Stimulated activated CD8-positive, alpha-beta memory T cell treated with anti-CD3 and anti-CD28 coated beads, Interleukin-12 subunit alpha, Interleukin-12 subunit beta, amount 100 ng/mL, for 4 hours (primary cell): ENCODE results near the gene RBM20.
"Not testable (repeated sequence)": the region's sequence is repeated elsewhere in the genome, so short reads cannot be mapped to it uniquely, and the experiment has no call there.

Experiments
- DNase-seq: peaks from one replicate; pipeline ENCODE4 v3.0.0-alpha.2; 2020; ENCODE audit warnings: low read depth

The RBM20 gene

DNA sequence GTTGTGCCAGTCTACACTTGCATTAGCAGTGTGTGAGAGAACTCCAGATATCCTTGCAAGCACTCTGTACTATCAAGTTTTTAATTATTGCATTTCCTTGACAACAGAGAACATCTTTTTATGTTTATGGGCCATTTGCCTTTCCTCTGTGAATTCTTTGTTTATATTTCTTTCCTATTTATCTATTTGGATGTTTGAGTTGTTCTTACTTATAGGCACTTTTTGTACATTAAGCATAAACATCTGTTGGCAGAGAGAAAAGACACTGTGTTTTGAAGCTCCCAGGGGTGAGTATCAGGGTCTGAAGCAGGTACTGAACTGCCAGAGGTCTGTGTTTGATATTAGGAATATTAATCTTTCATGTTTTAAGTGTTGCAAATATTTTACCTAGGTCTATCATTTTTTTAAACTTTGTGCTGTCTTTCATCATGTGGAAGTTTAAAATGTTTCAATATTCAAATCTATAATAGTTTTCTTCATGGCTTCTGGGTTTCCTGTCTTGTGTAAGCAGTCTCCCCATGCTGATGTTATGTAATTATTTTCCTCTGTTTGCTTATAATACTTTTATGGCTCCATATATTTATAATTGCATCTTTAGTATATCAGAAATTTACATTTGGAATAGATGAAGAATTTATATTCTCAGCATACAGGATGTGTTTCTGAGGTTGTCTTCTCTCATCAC, 209.9 kb downstream of the RBM20 start:
- no peak for DNase-seq

DNA sequence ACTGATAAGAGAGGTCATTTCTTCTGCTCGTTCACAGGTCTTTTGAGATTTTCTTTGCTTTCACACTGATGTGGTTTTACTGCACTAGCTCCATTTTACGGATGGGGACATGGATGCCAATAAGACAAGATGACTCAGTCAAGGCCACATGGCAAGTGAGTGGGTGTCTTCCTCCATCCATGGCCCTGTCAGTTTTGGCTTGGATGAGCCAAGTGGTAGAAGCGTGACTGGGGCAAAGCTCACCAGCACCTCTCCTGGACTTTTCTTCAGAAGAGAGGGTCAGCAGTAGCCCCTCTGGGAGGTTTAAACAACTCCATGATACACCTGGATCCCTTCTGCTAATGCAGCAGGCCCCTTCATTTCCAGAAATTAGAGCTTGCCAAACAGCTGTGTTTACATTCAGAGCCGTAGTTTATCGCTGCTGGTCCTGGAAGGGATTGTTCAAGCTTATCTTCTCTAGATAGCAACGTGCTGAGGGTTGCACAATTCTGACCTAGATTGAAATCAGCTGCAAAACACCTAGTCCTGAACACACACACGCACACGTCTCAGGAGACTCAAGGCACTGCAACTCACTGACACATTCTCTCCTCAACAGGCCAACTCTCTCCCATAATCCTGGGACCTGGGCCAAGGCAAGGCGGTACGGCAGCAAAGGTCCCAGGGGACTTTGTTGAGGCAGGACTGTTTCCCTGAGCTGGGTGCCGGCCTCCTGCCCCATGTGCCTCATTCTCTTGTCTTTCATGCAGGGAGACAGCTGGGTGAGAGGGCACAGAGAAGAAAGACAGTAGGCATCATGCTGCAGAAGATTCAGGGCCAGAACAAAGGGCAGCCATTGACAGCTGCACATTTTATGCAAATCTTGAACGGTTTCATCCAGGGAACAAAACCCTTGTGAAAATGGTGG, 213.4 kb downstream of the RBM20 start:
- no peak for DNase-seq

DNA sequence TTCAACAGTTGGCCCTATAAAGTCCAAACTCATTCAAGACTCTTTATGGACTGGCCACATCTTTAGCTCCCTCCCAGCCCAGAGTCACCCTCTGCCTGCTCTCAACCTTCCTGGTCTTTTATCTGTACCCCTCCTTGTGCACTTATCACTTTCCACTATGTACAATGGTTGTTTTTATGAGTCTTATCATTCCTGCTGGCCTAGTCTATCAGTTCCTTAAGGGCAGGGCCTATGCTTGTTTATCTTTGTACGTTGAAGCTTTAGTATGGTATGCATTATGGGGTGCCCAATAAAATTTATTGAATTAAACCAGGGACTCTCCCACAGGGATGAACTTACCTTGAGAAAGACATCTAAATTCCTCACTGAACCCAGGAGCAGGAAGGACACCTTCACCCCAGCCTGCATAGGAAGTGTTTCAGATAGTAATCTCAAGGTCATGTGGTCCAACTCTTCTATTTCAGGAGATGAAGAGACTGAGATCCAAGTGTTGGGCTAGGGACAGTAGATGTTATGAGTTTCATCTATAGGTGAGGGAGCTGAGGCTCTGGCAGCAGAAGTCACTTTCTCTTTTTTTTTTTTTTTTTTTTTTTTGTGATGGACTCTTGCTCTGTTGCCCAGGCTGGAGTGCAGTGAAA, 214.3 kb downstream of the RBM20 start:
- no peak for DNase-seq

DNA sequence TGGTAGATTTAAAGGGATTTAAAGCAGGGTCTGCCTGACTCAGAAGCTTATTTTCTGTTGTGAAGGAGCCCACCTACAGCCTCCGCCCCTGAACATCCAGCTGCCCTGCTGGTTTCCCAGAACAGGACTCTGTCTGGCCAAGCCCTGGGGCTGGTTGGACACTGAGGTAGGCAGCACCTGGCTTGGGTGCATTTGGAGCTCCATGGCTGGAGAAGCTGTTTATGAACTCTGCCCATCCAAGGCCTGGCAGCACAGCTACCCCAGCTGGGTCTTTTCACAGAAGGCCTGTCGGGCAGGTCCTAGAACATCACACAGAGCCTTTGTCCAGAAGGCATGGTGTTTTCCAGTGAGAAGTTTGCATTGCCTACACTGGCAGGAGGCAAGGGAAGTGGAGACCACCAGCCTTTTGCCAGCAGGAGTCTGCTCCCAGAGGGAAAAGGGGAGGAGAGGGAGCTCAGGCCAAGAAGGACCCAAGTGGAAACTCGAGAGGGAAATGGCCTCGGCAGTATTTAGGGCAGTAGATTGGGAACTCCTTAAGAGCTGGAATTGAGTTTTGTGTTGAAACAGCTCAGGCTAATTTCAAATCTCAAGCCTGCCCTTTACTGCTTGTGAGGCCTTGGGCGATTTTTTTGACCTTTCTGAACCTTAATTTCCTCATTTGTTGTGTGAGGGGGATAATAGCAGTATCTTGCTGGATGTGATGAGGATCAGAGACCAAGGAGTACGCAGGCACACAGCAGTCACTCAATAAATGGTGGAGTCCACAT, 215.3 kb downstream of the RBM20 start:
- no peak for DNase-seq

DNA sequence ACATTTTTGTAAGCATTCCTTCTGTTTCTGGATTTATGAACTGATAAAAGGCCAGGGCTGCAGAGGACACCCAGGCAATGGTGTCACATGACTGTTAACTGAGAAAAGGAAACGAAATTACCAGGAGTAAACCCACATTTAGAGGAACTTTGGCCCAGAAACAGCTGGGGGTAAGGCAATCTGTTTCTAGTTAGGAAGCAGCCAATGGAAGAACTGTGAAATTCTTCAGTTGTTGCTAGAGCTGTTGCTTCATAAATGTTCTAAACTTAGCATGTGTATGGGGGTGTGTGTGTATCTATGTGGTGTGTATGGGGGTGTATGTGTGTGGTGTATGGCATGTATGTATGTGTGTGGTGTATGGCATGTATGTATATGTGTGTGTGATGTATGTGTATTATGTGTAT, 215.8 kb downstream of the RBM20 start:
- no peak for DNase-seq

DNA sequence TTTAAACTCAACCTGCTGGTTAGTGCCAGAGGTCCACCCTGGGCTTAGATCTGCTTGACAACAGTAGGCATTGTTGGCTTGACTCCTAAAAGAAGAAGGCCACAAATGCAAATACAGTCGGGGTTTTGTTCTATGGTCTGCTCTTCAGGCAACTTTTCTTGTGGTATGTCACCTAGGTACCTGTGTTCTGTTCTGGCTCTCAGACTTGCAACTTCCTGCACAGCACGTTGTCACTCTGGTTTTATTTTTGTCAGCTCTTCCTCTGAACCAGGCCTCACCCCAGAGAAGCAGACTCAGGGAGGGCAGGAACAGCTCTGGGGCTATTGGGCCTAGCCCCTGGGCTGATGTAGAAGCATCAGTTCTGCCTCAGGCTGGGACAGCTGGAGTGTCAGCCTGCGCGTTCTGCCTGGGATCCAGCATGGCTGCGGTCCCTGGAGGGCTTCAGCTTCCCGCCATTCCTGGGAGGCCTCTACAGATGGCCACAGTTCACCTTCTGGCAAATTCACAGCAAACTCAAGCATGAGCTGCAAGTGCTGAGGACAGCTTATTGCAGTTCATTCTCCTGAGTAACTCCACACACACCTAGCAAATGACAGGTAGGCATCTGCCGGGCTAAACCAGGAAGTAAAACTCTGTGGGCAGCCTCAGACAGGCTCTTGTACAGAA, 216.6 kb downstream of the RBM20 start:
- no peak for DNase-seq

DNA sequence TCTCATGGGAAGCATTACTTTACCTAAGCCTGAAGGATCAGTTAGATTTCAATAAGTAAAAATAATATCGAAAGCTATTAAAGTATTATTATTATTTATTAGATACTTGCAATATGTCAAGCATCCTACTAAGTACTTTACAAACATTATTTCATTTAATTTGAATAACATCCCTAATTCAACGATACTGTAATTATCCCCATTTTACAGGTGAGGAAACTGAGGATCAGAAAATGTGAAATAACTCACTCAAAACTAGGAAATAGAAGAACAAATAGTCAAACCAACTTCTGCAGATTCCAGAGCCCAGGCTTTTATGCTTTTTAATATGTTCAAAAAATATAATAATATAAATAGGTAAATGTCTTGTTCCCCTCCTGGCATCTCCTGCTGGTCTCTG, 217.3 kb downstream of the RBM20 start:
- DNase-seq = no peak

DNA sequence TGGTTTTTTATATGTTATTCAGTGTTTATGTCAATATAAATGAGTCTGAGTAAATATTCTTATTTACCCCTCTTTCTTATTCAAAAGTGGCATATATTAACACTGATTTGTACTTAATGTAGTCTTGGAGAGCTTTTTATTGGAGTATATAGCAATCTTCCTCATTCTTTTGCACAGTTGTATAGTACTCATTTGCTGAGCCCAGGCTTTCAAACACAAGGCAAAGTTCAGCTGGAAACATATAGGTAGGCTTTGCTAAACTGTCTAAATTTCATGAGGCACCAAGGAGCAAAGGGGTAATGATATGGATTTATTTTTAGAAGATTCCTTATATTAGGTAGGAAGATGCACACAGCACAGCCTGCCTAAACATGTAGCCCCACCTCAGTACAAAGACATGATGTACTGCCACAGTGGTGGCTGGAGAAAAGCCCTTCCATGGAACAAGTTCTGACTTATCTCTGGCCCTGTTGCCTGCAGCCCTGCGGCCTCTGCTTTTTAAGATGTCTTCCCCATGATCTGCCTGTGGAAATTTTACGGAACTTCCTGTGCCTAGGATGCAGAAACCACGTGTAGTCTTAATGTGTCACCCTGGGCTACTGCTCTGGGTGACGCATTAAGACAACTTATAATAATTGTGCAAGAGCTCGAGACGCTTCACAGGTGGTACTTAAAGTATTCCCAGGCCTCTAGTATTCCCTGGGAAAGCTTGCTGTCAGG, 218.0 kb downstream of the RBM20 start:
- no peak for DNase-seq

DNA sequence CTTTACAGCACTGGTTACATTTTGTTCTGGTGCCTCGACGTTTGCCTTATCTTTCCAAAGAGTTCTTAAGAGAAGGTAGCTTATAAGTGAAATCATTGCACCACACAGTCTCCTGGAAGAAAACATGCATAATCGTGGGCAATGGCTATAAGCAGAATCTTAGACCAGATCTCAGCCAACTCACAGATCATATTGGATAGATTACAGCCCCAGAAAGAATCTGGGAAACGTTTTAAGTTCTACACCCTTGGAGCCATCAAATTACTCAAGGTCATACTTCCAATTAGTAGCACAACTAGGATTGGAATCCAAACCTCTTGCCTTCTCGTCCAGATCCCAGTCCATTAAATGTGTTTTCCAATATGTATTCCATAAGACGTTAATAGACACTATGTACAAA, 218.8 kb downstream of the RBM20 start:
- no peak for DNase-seq

DNA sequence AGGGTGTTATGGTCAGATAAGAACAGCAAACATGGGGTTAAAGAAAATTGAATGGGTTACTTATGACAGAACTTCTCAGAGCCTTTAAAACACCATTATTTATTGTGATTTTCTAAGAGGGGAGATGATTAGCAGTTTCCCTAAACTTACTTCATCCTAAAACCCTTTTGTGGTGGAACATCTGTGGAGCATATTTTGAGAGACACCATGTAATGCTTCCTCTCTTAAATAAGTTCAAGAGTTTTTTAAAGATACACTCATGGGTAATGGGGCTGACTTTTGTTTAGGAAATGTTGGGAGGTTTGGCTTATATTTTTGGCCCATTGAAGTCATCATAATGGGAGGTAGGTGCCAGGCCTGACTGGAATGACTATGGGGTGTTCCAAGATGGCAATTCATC, 219.2 kb downstream of the RBM20 start:
- DNase-seq = no peak

DNA sequence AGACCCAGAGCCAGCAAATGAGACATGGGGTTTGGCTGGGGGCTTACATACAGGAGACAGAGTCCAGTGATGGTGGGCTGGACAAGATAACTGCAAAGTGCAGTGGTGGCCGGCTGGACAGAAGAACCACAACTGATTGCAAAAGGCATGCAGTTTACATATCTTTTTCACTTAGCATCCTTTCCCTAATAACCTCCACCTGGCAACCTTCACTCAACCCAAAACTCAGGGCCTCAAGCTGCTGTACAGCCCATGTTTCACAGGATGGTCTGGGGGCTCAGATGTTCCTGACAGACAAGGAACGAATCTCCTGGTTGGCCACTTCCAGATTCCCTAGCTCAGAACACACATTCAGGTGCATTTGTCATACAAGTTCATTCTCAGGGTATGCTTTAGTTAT, 219.8 kb downstream of the RBM20 start:
- DNase-seq = no peak

DNA sequence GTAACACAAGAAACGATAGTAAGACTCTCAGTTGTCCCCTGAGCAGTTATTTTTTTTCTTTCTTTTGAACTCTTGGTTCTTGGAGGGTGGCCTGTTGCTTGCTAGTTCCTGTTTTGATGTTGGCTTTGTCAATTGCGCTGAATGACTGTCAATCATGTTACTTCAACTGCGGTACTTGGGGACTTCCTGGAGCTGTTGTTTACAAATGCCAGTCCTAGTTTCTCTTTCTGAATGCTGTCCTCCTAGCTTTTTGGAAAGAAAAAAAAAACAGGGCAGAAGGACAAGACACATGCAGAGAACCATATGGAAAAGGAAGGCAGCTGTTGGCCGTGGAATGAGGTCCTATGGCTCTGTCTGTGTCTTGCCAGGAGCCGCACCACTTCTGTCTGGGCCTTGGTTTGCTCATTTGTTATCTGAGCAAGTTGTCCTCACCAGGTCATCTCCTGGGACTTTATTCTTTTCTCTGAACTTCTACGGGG, 220.6 kb downstream of the RBM20 start:
- no peak for DNase-seq

DNA sequence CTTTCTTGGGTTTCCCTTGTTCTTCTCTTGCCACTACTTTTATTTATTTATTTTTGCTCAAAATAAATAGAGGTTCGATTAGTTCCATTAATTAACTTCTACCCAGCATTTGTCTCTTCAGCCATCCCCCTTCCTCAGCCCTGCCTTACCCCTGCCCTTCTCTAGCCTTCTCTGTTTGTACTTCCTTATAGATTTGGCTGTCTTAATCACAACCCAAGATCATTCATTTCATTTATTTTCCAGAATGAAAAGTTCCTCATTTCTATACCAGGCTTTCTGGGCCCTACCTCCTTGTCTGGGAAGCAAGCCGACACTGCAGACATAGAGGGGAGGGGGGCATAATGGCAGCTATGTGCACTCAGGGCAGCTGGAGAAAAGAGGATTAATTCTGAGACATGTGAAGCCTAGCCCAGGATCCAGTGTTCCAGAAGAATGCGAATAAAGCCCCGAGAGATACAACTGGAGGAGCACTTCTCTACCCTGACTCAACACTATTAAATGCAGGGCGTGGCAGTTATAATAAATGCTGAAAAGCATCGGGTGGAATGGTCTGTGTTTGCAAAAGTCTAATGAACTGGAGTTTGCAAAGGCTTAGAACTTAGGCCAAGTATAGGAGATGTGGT, 221.2 kb downstream of the RBM20 start:
- DNase-seq = no peak

DNA sequence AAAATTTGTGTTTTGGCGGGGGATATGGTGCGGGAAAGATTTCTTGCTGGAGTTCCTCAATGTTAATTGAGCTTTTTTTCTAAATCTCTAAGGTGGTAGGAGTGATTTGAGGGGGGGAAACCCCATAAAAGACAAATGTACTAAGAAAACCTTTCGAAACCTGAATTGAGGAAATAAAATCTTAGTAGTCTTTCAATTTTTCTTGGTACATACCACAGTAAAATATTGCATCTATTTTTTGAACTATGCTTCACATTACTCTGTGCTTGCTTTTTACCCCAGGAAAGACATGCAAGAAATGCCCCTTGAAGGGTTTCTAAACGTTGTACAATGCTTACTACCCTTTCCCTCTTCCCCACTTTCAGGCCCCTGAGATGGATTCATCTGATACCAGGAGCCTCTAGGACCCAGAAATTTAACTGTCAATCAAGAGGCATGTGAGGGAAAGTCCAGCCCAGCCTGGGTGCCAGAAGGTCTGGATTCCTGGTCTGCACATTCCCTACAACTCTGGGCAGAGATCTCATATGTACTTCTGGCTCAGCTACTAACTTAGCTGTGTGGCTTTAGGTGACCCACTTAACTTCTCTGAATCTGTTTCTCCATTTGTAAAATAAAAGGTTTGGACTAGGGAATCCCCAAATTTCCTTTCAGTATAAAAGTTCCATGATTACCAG, 221.8 kb downstream of the RBM20 start:
- no peak for DNase-seq

DNA sequence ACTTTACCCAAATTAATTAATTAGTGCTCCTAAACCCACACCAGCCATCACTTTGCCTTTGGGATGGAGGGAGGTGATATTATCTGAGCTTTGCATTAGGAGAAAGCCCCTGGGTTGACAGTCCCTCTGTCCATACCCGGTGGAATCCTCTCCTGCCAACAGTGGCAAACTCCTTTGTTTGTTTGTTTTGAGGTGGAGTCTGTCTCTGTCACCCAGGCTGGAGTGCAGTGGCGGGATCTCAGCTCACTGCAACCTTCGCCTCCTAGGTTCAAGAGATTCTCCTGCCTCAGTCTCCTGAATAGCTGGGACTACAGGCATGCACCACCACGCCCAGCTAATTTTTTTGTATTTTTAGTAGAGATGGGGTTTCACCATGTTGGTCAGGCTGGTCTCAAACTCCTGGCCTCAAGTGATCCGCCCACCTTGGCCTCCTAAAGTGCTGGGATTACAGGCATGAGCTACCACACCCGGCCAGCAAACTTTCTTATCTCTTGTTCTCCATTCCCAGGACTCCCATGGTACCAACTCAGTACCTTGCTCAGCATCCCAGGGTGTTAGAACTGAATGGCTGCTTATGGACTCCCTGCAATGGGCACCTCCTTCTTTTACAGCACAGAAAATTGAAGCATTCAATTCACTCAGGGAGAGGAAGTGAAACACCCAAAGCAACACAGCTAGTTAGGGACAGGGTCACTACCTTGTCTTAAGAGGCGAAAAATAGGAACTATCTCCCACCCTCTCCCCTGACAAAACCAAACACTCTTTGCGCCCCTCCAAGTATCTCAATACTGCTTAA, 223.1 kb downstream of the RBM20 start:
- not testable (repeated sequence) for DNase-seq

DNA sequence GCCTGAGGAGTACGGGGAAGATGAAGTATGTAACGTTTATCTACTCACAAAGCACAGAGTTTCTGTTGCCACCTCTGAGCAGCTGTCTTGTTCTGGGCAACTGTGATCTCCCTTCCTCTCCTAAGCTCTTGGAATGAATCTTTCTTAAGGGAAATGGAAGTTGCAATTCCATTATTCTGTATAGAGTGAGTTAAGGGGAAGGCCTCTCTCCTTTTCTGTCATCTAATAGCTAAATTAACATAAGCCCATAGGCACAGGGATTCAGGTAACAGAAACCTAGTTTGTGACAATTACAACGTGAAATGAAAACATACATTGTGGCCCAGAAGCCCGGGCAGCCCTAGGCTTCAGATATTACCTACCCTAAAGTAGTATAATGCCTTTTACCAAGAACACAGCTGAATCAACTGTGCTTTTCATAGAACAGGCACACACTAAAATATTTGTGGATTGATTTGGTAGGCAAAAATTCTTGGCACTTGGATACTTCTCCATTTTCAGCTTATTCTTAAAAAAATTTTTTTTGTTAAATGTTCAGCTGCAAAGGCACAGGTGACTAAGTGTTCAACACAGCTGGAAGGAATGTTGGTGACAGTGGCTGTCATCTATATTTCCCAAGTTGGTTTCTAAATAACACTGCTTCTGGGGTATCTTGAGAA, 223.8 kb downstream of the RBM20 start:
- DNase-seq = no peak

DNA sequence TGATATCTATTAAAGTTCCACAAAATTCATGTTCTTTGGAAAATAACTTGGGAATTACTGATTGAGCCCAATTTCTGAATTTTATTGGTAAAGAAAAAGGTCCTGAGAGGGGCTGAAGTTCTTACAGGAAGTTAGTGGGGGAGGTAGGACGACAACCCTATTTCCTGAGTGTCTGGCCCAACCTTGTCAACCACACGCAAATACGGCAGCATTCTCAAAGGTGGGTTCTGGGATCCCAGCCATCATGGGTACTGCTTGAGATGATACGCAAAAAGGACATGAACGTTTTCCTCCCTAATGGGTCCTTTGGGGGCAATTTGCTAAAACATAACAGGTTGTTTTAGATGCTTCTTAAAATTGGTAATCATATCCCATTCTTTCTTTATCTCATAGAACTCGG, 224.8 kb downstream of the RBM20 start:
- no peak for DNase-seq

DNA sequence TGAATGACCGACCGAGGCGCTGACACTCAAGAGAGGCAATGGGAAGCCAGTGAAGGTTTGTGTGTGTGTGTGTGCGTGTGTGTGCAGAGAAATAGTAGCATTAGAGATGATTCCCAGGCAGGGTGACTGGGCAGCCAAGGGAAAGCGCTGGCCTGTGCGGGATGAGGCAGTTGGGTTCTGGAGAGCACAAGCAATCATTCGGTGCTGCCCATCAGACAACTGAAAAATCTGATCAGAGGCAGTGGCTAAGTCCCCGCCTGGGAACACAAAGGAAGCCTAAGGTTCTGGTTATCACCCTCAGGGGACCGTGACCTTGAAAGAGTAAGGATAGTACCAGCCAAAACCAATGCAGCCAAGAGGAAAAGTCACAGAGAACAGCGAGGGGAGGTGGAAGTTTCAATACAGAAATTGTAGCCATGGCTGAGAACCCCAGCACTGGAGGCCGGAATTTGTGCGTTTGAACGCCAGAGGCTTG, 226.7 kb downstream of the RBM20 start:
- DNase-seq = no peak
